OCI-LY7 (cell line): ENCODE measurements around the gene PHKG2.

Experiments used
- EZH2phosphoT487 ChIP-seq: fragments of 200-600 bp; sonication (generic); IDR thresholded peaks from 2 replicates; pipeline ENCODE4 v1.6.1; 2018; ENCODE audit warnings: low read depth, borderline replicate concordance, mild to moderate bottlenecking, mixed run types, antibody characterized with exemption, low read length, moderate library complexity, mixed read lengths
- TF ChIP-seq, protein P1 (sequence below): fragments of 200-600 bp; sonication (generic); conservative IDR thresholded peaks from 2 replicates; pipeline ENCODE4 v1.5.1; 2014; ENCODE audit warnings: mild to moderate bottlenecking, antibody characterized with exemption, low read length, moderate library complexity, mixed read lengths

GRCh38 chr16:30760577-30761426 is 12.6 kb downstream of the PHKG2 start:
- TF ChIP-seq, protein P1, sequence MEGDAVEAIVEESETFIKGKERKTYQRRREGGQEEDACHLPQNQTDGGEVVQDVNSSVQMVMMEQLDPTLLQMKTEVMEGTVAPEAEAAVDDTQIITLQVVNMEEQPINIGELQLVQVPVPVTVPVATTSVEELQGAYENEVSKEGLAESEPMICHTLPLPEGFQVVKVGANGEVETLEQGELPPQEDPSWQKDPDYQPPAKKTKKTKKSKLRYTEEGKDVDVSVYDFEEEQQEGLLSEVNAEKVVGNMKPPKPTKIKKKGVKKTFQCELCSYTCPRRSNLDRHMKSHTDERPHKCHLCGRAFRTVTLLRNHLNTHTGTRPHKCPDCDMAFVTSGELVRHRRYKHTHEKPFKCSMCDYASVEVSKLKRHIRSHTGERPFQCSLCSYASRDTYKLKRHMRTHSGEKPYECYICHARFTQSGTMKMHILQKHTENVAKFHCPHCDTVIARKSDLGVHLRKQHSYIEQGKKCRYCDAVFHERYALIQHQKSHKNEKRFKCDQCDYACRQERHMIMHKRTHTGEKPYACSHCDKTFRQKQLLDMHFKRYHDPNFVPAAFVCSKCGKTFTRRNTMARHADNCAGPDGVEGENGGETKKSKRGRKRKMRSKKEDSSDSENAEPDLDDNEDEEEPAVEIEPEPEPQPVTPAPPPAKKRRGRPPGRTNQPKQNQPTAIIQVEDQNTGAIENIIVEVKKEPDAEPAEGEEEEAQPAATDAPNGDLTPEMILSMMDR, result no peak
- TF ChIP-seq EZH2phosphoT487, result no peak
